Measurements from ENCODE around the gene TECTA.
A peak's percentile ranks its signal among the peaks of the same experiment; 100 is the strongest.

DNA sequence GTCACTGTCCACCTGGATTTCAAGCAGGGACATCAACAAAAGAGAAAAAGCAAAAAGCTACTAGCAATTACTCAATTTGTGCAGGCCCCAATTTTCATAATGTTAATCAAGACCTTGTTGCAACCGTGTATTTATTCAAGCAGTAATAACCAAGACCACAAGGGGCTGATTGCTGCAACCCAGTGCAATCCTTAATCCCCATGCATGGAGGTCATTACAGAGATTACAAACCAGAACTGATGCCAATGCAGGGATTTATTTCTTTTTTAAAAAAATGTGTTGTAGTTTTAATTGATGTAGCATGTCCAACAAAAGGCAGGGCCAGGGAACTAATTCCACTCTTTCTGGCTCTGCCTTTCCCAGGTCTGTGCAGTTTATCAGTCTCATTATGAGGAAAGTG, 18.4 kb downstream of the TECTA start:
- TF ChIP-seq, protein P1, sequence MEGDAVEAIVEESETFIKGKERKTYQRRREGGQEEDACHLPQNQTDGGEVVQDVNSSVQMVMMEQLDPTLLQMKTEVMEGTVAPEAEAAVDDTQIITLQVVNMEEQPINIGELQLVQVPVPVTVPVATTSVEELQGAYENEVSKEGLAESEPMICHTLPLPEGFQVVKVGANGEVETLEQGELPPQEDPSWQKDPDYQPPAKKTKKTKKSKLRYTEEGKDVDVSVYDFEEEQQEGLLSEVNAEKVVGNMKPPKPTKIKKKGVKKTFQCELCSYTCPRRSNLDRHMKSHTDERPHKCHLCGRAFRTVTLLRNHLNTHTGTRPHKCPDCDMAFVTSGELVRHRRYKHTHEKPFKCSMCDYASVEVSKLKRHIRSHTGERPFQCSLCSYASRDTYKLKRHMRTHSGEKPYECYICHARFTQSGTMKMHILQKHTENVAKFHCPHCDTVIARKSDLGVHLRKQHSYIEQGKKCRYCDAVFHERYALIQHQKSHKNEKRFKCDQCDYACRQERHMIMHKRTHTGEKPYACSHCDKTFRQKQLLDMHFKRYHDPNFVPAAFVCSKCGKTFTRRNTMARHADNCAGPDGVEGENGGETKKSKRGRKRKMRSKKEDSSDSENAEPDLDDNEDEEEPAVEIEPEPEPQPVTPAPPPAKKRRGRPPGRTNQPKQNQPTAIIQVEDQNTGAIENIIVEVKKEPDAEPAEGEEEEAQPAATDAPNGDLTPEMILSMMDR (IDR thresholded peaks at IDR 0.05; ENCODE audit: control extremely low read depth in 1 of 3, insufficient read depth in 1 of 3, low read depth in 1 of 3, low read length in 3 of 3): peak in 1 of 3 experiments; percentile 15; a peak in 1 of 4 replicates
- no peak for TF ChIP-seq POLR2A (IDR thresholded peaks at IDR 0.05; ENCODE audit: control extremely low read depth in 1 of 2, low read depth in 2 of 2, low read length in 2 of 2)
- TF ChIP-seq, protein P2, sequence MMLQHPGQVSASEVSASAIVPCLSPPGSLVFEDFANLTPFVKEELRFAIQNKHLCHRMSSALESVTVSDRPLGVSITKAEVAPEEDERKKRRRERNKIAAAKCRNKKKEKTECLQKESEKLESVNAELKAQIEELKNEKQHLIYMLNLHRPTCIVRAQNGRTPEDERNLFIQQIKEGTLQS (IDR thresholded peaks at IDR 0.05; ENCODE audit: insufficient read depth, low read depth, low read length): no peak
- no peak for TF ChIP-seq RFX5 (IDR thresholded peaks at IDR 0.05; ENCODE audit: borderline replicate concordance, low read depth, low read length)
- no peak for TF ChIP-seq TEAD4 (IDR thresholded peaks at IDR 0.05; ENCODE audit: low read depth, low read length)
- TF ChIP-seq MAX (IDR thresholded peaks at IDR 0.05): no peak
- no peak for TF ChIP-seq CHD1 (IDR thresholded peaks at IDR 0.05; ENCODE audit: low read depth, low read length)

Data from H1 (cell line).